Breast epithelium (tissue), 4 donors: ENCODE data around the gene UMOD. TPM values are rescaled to one million over a fixed set of nuclear protein-coding genes. Genes with fewer than 3 reads are reported as not detected.

Experiments
- DNase-seq, 2 donors: peaks; one replicate each; pipeline ENCODE4 v3.0.0-alpha.2; 2019; ENCODE audit warnings: low spot score in 2 of 2
- H3K27ac ChIP-seq, 2 donors: fragments of 200-600 bp; sonication (generic) in 1 of 2; one replicate each; pipeline ENCODE4 v1.5.1; 2016 to 2019; ENCODE audit warnings: mild to moderate bottlenecking in 1 of 2
- H3K27me3 ChIP-seq, 2 donors: fragments of 200-600 bp; sonication (generic) in 1 of 2; one replicate each; pipeline versions ENCODE4 v1.5.1 to v1.6.0; 2017 to 2019; ENCODE audit warnings: control low read depth in 1 of 2, mild to moderate bottlenecking in 1 of 2
- H3K36me3 ChIP-seq: fragments of 200-600 bp; one replicate; pipeline ENCODE4 v1.5.1; 2019
- H3K4me1 ChIP-seq, 2 donors: fragments of 200-600 bp; sonication (generic); one replicate each; pipeline ENCODE4 v1.5.1; 2016 to 2019; ENCODE audit warnings: control low read depth in 1 of 2
- H3K4me3 ChIP-seq, 3 donors: fragments of 200-600 bp; sonication (generic); 1 replicate in 2 of 3; 2 replicates in 1 of 3; pipeline ENCODE4 v1.5.1; 2016 to 2019; ENCODE audit warnings: mild to moderate bottlenecking in 3 of 3, moderate library complexity in 2 of 3
- H3K9me3 ChIP-seq, 2 donors: fragments of 200-600 bp; sonication (generic) in 1 of 2; one replicate each; pipeline ENCODE4 v1.5.1; 2016 to 2019; ENCODE audit warnings: control low read depth in 1 of 2
- POLR2A ChIP-seq: fragments of 450-650 bp; IDR thresholded peaks from one replicate; pipeline ENCODE4 v1.6.1; 2016; ENCODE audit warnings: antibody characterized with exemption, mild to moderate bottlenecking, moderate library complexity
- POLR2AphosphoS5 ChIP-seq, 3 donors: sonication (generic); formaldehyde crosslinking; IDR thresholded peaks; one replicate each; pipeline ENCODE4 v1.6.1; 2017; ENCODE audit warnings: antibody characterized with exemption in 3 of 3
- intact Hi-C: fragments of 100-400 bp; cut with DNase I; formaldehyde crosslinking; loops from one replicate; pipeline ENCODE4 v1.15.1; 2023; ENCODE audit warnings: low total_unique reads
- total RNA-seq, 3 donors: library from RNA; depleted of rRNA; stranded (reverse); fragments of >200 nt; gene quantifications; one replicate each; pipeline ENCODE4 v1.1.0, GENCODE V29; 2016
- TF ChIP-seq, protein P1 (sequence below), 3 donors: fragments of 450-650 bp; IDR thresholded peaks; one replicate each; pipeline ENCODE4 v1.5.1; 2016 to 2017; ENCODE audit warnings: antibody characterized with exemption in 3 of 3, mild to moderate bottlenecking in 3 of 3, moderate library complexity in 3 of 3

Gene UMOD
- total RNA-seq, 3 donors from 2014 or later: not detected

DNA sequence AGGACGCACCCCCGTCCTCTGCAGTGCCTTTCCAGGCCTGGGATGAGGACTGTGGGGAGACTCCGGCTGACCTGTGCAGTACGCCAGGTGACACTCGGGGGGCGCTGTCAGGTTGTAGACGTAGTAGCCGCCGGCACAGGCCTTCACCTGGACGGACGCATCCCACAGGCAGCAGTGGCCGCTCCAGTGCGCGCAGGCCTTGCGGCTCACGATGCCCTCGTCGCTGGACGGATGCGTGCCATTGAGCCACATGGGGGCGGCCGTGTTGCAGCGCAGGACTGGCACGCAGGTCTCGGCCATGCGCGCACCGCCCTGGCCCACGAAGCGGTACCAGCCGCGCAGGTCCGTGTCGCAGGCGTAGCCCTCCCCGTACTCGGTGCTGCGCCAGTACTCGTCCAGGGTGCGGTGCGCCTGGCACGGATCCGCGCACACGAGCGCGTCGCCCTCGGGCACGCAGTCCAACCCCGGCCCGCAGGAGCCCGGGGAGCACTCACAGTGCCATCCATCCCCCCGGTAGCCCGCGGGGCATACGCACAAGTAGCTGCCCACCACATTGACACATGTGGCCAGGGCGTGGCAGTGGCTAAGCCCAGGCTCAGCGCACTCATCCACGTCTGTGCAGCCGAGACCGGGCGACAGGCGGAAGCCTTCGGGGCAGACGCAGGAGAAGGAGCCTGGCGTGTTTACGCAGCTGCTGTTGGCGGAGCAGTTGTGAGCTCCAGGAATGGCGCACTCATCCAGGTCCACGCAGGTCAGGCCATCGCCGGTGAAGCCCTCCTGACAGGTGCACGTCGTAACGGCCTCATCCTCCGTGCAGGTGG, 3.9 kb downstream of the UMOD start:
- DNase-seq: no peak
- intact Hi-C loops: no loop called here
- H3K27ac ChIP-seq: no peak overlapping the region

GRCh38 chr16:20347666-20348364, 4.7 kb downstream of the UMOD start:
- Histone ChIP-seq H3K4me3 (no peak overlapping the region), H3K27me3 (peaks cover 0 to 10% of the 10 kb centered on the region in 2 donors), H3K9me3 (no peaks in the 10 kb centered on the region), H3K4me1 (no peaks in the 10 kb centered on the region), H3K36me3 (no peaks in the 10 kb centered on the region), H3K27ac (no peak overlapping the region)
- no peak for DNase-seq
- TF ChIP-seq POLR2AphosphoS5 (IDR thresholded peaks at IDR 0.05): no peak
- TF ChIP-seq, protein P1, sequence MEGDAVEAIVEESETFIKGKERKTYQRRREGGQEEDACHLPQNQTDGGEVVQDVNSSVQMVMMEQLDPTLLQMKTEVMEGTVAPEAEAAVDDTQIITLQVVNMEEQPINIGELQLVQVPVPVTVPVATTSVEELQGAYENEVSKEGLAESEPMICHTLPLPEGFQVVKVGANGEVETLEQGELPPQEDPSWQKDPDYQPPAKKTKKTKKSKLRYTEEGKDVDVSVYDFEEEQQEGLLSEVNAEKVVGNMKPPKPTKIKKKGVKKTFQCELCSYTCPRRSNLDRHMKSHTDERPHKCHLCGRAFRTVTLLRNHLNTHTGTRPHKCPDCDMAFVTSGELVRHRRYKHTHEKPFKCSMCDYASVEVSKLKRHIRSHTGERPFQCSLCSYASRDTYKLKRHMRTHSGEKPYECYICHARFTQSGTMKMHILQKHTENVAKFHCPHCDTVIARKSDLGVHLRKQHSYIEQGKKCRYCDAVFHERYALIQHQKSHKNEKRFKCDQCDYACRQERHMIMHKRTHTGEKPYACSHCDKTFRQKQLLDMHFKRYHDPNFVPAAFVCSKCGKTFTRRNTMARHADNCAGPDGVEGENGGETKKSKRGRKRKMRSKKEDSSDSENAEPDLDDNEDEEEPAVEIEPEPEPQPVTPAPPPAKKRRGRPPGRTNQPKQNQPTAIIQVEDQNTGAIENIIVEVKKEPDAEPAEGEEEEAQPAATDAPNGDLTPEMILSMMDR (IDR thresholded peaks at IDR 0.05): no peak
- TF ChIP-seq POLR2A: no peak
- intact Hi-C loops: no loop called here

More for the DNA sequence above, 3.9 kb downstream of the UMOD start:
- no peaks in the 10 kb centered on the region for H3K4me1 ChIP-seq
- no peaks in the 10 kb centered on the region for H3K9me3 ChIP-seq
- no peak for TF ChIP-seq POLR2A
- no peak for TF ChIP-seq POLR2AphosphoS5 (IDR thresholded peaks at IDR 0.05)
- TF ChIP-seq, protein P1 (IDR thresholded peaks at IDR 0.05): no peak
- H3K27me3 ChIP-seq: peaks cover 0 to 10% of the 10 kb centered on the region in 2 donors
- no peaks in the 10 kb centered on the region for H3K36me3 ChIP-seq
- H3K4me3 ChIP-seq: peak overlapping the region in 2 of 3 donors; percentile 14 to 40

DNA sequence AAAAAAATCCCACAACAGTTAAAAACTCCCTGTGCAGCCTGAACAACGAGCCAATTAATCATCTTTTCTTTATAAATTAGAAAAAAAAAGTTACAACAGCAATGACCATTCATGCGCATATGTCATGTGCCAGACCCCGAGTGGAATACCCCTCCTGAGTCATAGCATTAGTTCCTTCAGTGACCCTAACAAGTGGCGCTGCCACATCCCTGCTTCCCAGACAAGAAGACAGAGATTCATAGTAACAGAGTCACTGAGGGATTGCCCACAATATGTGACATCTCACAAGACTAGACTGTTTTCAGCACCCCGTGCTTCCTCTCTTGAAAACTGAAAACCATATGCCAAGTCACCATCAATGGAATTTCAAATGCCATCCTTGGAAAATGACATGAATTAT, 7.9 kb downstream of the UMOD start:
- Histone ChIP-seq H3K36me3 (no peaks in the 10 kb centered on the region), H3K9me3 (no peaks in the 10 kb centered on the region)

GRCh38 chr16:20339744-20340143, 12.8 kb downstream of the UMOD start:
- TF ChIP-seq POLR2A (no peak), POLR2AphosphoS5 (IDR thresholded peaks at IDR 0.05) (no peak)
- TF ChIP-seq, protein P1 (IDR thresholded peaks at IDR 0.05): no peak
- no peaks in the 10 kb centered on the region for H3K4me1 ChIP-seq
- intact Hi-C loops: no loop called here
- no peak for DNase-seq
- no peak overlapping the region for H3K27ac ChIP-seq
- no peak overlapping the region for H3K4me3 ChIP-seq
- H3K9me3 ChIP-seq: no peaks in the 10 kb centered on the region
- no peaks in the 10 kb centered on the region for H3K36me3 ChIP-seq
- H3K27me3 ChIP-seq: no peaks in the 10 kb centered on the region

More for the DNA sequence above, 7.9 kb downstream of the UMOD start:
- no peaks in the 10 kb centered on the region for H3K4me1 ChIP-seq
- no peak for DNase-seq
- intact Hi-C loops: no loop called here
- TF ChIP-seq, protein P1 (IDR thresholded peaks at IDR 0.05): no peak
- TF ChIP-seq POLR2A: no peak
- TF ChIP-seq POLR2AphosphoS5 (IDR thresholded peaks at IDR 0.05): no peak
- H3K27me3 ChIP-seq: peaks cover 0 to 8% of the 10 kb centered on the region in 2 donors
- no peak overlapping the region for H3K27ac ChIP-seq
- no peak overlapping the region for H3K4me3 ChIP-seq

- Histone ChIP-seq H3K36me3 (no peaks in the 10 kb centered on the region), H3K27ac (no peak overlapping the region), H3K9me3 (no peaks in the 10 kb centered on the region), H3K27me3 (no peaks in the 10 kb centered on the region), H3K4me3 (no peak overlapping the region), H3K4me1 (no peaks in the 10 kb centered on the region)
- TF ChIP-seq POLR2AphosphoS5 (IDR thresholded peaks at IDR 0.05): no peak
- TF ChIP-seq POLR2A: no peak
- TF ChIP-seq, protein P1 (IDR thresholded peaks at IDR 0.05): no peak
- intact Hi-C loops: no loop called here
- no peak for DNase-seq
These were observed 15.6 kb downstream of the UMOD start for GRCh38 chr16:20336955-20337354.
